CD4-positive, alpha-beta T cell treated with Interleukin-21 for 1 hour (primary cell): ENCODE results near the gene NDUFS7.

Experiments
- DNase-seq: peaks from one replicate; pipeline ENCODE4 v3.0.0-alpha.2; 2020

The NDUFS7 gene

DNA sequence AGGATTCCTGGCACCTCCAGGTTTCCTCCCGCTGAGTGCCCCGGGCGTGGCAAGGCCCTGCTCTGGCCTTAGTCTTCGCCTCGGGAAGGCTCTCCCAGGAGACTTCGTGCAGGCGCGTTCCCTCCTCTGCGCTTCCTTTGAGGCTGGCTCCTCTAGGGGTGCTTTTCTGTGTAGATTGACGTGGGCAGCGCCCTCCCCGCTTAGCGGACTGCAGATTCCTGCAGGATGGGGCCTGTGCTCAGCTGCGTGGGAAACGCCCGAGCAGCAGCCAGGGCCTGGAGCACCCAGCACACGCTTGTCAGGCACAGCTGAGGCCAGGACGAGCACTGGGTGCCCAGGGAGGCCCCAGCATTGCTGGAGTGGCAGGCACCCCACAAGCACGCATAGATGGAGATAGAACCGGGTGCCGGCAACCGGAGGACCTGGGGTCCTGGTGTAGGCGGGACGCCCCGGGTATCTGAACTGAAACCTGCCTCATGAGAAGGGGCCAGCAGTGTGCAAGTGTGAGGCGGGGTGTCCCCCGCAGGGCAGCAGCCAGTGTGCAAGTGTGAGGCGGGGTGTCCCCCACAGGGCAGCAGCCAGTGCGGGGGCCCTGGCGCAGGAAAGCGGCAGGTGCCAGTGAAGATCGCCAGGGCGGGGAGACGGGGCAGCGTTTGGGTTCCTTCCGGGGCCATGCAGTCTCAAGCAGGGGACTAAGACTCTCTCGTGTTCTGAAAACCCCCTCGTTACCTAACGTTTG is 3.4 kb downstream of the NDUFS7 start:
- no peak for DNase-seq

DNA sequence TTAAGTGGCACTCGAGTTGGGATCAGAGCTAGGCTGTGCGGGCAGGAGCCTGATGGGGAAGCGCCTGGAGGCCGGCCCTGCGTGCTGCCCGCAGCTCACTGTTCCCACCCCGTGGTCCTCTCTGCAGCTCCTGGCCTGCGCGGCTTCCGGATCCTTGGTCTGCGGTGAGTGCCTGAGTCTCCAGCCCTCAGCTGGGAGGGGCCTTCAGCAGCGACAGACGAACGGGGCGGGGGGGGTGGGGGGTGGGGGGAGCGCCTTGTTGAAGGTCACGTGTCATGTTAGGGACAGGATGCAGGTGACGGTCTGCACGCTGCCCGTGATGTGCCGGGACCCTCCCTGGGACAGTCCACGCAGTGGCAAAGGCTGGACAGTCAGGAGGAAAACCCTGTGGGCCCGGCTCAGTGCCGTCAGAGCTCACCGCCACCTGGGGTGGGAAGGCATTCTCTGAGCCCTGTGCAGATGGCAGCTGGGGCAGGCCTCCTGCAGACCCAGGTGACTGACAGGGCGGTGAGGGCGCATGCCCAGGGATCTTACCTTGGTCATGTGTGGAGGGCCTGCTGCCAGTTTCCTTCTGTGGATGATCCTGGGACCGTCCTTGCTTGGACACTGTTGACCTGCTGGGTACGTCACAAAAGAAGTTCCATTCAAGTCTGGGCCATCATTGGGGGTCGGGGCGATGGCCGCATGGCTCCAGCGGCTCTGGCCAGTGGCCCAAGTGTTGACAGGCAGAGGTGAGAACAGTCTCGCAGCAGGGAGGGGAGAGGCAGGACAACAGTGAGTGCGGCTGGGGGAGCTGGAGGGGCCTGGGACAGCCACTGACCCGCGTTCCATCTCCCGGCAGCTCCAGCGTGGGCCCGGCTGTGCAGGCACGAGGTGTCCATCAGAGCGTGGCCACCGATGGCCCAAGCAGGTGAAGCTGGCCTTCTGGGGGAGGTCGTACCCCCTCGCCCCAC is 4.3 kb downstream of the NDUFS7 start:
- no peak for DNase-seq

DNA sequence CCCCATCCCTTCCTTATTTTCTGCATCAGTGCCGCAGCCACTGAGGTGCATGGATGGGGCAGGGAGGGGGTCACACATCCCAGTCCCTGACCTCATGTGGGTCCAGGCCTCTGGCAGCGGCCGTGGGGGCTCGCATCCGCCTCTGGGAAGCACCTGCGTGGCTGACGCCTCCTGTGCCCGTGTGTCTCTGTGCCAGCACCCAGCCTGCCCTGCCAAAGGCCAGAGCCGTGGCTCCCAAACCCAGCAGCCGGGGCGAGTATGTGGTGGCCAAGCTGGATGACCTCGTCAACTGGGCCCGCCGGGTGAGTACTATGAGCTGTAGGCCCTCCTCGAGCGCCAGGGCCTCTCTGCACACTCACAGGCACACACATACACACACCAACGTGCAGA is 4.9 kb downstream of the NDUFS7 start:
- DNase-seq = no peak

DNA sequence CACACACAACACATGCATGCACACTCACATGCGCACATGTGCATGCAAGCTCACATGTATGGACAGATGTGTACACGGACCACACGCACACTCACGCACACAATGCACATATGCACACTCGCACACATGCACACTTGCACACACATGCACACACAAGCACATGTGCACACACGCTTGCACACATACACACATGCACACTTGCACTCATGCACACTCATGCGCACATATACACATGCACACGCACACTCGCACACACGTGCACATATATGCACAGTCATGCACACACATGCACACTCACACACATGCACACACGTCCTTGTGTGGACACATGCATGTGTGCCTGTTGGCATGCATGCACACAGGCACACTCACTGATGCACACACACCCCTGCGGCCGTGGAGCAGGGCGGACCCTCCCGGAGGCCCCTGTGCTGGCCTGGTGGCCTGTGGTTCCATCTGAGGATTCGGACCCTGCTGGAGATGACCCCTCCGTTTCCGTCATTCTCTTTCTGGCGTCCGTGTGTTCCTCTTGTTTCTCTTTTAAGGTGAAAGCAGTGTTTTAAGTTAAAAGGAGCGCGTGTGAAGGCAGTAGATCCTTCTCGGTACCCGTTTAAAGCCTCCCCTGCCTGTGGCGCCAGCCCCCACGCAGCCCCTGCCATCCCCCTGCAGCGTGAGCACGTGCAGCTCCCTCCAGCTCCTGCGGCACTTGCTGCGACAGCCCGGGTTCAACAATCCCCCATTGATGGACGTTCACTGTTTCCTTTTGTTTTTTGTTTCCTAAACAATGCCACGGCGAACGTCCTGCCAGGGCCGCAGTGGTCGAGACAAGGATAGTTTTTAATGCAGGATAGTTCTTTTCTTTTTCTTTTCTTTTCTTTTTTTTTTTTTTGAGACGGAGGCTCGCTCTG is 5.6 kb downstream of the NDUFS7 start:
- DNase-seq = no peak

DNA sequence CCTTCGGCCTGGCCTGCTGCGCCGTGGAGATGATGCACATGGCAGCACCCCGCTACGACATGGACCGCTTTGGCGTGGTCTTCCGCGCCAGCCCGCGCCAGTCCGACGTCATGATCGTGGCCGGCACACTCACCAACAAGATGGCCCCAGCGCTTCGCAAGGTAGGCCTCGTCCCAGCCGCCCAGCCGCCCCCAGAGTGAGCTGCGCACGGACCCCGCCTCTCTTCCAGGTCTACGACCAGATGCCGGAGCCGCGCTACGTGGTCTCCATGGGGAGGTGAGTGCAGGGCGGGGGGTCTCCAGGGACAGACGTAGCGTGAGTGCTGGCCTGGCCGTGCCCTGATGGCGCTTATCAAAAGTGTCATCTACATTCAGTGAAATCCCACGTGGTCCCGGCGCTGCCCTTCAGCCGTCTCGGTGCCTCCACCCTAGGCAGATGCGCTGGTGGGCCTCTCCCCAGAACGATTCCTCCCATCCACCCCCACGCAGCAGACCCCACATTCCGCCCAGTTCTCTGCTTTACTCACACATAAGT is 7.2 kb downstream of the NDUFS7 start:
- DNase-seq = no peak

DNA sequence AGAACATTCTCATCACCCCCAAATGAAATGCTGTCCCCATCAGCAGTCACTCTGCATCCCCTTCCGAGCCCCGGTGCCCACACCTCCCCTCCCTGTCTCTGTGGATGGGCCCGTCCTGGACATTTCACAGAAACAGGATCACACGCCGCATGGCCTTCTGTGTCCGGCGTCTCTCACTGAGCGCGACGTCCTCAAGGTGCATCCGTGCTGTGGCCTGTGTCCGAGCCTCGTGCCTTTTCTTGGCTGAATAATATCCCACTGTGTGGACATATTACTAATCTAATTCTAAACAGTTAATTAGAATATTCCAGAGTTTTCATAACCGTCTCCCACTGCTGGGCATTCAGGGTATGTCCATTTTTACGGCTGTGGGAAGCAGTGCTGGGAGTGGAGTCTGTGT is 8.7 kb downstream of the NDUFS7 start:
- no peak for DNase-seq

DNA sequence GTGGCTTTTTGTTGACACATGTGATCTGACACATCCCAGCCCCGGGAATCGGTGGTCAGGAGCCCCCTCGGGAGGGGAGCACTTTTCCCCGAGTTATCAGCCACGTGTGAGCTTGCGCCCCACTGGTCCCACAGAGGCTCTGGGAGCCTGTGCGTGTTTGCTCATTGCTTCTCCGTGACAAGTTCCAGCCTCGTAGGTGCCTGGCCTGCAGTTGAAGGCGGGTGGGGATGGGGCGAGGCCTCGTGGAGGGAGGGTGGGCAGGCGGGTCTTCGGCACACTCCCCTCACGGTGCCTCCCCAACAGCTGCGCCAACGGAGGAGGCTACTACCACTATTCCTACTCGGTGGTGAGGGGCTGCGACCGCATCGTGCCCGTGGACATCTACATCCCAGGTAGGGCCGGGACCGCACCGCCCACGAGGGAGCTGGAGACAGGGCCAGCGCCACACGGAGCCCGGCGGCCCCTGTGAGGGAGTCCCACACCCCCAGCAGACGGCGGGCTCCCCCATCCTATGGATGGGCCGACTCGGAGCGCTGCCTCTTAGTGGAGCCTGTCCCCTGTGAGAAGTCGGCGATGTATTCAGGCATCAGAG is 9.3 kb downstream of the NDUFS7 start:
- no peak for DNase-seq

DNA sequence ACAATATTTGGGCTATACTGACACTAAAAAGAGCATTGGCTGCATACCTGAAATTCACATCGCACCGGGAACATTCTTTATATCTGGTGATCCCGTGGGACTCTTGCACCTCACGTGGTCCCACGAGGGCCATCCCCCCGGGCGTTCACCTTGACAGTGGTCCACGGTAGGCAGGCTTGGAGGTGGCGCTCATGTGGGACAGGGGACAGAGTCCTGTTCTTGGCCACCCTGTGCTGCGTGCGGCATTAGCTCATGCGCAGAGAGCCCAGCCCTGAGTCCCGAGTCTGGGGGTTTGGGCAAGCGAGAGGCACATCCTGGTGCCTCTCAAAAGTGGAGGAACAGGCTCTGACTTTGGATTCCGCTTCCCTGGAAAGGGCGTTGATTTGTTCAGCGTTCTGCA is 10.1 kb downstream of the NDUFS7 start:
- DNase-seq = no peak

DNA sequence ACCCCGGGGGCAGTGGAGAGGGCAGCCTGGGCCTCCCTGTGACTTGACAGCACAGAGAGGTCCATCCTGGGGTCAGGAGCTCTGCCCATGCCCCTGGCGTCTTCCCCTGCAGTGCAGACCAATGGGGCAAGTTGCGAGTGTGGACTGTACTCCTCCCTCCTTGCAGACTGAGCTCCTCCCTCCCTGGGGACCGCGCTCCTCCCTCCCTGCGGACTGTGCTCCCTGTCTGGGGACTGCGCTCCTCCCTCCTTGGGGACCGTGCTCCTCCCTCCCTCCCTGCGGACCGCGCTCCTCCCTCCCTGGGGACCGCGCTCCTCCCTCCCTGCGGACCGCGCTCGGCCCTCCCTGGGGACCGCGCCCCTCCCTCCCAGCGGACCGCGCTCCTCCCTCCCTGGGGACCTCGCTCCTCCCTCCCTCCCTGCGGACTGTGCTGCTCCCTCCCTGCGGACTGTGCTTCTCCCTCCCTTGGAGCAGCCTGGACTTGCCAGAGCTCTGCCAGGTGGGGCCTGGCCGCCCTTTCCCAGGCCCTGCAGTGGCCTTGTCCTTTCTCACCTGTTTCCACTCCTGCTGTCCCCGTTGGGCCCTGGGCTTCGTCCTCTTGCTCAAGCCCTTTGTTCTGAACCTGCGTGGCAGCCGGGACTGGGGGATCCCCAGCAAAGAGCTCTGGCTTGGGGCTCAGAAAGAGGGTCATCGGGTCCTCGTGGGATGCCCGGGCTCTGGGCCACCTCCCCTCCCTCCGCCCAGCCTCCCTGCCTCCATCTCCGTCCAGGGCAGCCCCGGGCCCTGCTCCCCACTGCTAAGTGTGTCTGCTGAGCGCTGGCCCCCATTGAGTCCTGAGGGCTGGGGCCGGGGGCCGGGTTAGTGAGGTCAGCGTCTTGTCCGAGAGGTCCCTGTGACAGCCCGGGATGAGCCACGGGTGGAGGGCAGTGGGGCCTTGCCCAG is 10.8 kb downstream of the NDUFS7 start:
- no peak for DNase-seq

DNA sequence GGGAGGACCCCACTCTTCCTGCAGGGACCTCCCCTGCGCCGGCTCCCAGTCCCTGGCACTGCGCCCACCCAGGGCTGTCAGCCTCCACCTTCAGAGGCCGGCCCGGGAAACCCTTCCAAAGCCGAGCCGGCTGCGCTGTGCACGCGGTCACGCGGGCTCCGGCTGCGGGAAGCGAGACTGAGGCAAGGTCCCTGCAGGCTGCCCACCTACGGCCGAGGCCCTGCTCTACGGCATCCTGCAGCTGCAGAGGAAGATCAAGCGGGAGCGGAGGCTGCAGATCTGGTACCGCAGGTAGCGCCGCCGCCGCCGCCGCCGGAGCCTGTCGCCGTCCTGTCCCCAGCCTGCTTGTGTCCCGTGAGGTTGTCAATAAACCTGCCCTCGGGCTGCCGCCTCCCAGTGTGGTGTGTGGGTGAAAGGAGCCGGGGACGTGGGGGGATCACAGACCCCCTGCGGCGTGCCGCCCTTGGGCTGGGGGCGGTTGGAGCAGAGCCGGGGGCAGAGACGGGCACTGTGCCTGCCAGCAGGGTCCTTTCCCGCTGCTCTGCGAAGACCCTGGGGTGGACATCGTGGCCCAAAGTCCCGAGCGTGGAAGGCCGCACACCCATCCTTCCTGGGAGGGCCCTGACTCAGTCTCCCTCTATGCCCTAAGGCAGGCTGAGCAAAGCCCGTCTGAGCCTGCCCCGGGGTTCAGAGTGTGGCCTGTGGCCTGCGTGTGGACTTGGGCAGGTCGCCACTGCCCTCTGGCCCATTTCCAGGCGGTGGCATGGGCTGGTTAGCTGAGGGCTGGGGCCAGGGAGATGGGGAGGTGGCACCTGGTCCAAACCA is 11.7 kb downstream of the NDUFS7 start:
- no peak for DNase-seq

DNA sequence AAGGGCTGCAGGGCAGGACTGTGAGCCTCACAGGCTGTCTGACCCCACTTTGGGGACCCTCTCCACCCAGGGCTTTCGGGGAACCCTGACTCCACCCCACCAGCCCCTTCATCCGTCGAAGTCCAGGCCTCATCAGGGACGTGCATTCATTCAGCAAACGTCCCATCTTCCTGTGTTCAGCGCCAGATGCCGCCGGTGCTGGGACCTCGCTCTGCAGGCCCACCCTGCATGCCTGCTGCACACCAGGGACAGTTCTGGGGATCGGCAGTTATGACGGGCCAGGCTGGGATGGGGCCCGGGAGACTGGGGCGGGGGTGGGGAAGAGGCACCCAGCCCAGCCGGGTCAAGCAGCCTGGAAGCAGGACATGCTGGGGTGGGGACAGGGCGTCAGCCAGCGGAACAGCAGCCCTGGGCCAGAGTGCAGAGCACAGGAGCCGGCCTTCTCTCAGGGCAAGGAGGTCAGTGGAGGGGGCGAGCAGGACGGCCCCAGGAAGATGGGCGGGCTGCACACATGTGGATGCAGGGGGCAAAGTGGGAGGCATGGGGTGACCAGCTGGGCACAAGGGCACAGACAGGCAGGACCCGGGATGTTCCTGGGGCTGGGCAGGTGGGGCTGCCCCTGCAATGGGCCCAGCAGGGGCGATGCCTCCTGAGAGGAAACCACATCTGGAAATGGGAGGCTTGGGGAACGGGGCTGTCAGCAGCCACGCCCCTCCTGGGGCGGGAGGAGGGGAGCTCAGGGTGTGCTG is 12.5 kb downstream of the NDUFS7 start:
- DNase-seq = no peak

DNA sequence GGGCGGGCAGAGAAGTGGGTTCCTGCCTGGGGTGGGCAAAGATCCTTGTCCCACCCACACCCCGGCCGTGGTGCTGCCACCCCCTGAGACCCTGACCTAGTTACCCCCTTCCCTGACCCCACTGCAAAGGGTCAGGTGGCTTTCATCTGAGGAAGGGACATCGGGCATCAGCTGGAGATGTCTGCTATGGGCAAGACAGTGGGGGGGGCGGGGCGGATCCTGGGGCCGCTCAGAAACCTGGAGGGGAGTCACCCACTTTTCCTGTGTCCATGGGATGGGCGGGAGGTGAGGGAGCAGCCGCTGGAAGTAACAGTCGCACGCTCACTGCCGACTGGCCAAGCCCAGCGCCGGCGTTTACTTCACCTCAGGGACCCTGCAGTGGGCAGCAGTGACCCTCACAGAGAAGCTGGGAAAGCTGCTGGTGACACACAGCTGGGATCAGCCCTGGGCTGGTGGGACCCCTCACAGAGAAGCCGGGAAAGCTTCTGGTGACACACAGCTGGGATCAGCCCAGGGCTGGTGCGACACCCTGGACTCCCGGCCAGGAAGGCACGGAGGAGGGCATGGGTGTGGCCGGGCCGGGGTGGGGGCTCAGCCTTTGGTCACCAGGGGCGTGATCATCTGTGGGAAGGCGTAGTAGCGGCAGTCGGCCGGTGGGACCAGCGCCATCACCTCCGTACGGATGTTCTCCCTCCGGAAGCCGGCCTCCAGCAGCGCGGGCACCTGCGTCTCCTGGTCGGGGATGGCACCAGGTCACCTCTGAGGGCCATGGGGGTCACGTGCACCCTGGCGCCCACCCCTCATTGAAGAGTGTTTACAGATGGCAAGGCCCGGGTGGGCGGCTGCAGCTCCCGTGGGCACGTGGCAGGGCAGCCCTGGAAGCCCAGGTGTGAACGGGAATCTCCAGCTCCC is 13.3 kb downstream of the NDUFS7 start:
- DNase-seq = no peak

DNA sequence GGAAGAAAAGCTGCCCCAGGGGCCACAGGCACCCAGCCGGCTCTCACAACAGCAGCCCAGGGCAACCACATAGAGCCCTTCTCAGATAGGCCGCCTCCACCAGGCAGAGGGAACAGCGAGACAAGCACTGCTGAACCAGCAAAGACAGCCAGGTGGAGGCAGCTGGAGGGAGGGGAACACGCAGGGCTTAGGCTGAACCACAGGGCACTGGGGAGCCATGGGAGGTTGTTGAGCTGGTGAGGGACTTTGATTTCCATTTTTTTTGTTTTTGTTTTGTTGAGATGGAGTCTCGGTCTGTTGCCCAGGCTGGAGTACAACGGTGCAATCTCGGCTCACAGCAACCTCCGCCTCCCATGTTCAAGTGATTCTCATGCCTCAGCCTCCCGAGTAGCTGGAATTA is 14.1 kb downstream of the NDUFS7 start:
- no peak for DNase-seq

DNA sequence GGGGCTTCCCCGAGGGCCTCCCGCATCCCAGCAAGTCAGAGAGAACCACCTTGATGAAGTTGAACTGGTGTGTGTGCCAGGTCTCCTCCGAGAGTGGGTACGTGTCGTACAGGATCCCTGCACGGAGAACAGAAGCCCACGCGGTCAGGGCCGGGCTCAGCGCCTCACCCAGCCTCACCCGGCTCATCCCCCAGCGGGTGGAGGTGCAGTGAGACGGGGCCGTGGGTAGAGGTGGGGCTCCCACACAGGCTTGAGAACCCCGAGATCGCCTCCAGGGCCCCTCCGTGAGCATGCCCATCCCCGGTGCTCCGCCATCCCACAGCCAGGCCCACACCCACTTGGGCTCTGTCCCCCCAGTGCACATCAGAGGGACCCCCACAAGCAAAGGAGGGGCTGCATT is 15.4 kb downstream of the NDUFS7 start:
- DNase-seq = no peak

DNA sequence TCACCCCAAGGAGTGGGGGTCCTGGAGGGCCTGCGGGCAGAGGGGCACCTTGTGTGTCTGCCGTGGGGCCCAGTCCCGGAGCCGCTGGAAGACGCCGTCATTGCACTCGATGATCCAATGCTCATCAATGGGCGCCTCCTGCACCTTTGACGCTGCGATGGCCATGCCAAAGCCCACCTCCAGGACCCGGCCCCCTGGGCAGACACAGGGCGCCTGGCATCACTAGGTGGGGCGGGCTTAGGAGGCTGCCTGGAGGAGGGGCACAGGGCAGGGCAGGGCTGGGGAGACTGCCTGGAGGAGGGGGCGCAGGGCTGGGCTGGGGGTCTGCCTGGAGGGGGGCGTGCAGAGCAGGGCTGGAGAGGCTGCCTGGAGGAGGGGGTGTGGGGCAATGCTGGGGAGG is 16.0 kb downstream of the NDUFS7 start:
- DNase-seq = no peak

DNA sequence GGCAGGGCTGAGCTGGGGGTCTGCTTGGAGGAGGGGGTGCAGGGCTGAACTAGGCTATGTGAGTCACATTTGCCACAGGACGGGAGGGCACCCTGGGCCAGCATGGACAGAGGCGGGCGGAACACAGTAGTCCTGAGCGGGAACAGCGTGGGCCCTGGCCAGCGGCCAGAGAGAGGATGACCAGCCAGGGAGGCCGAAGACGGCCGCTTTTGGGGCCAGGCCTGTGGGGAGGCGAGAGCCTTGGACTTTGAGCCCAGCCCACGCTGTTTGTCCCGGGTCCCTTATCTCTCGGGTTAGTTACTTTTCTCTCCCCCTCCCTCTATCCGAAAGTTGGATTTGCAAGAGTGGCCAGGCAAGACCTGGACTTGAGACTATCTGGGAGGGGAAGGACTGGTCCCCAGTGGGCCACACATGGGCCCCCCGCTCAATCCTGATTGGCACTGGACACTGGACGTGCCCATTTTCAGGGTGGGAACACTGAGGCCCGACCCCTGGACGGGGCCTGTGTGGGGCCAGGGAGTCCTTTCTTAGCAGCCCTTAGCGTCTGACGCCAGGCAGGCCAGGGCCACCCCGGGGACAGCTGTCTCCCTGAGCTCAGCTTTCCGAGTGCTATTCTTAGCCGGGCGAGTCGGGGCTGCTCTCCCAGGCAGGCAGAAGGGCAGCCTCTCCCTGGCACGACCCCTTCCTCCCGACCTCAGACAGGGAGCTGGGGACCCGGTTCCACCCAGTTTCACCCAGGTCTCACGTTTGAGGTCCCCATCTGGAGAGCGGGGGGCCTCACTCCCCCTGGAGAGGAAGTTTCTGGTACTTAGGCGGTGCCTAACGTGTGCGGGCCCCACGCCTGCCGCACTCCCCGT is 16.8 kb downstream of the NDUFS7 start:
- no peak for DNase-seq

DNA sequence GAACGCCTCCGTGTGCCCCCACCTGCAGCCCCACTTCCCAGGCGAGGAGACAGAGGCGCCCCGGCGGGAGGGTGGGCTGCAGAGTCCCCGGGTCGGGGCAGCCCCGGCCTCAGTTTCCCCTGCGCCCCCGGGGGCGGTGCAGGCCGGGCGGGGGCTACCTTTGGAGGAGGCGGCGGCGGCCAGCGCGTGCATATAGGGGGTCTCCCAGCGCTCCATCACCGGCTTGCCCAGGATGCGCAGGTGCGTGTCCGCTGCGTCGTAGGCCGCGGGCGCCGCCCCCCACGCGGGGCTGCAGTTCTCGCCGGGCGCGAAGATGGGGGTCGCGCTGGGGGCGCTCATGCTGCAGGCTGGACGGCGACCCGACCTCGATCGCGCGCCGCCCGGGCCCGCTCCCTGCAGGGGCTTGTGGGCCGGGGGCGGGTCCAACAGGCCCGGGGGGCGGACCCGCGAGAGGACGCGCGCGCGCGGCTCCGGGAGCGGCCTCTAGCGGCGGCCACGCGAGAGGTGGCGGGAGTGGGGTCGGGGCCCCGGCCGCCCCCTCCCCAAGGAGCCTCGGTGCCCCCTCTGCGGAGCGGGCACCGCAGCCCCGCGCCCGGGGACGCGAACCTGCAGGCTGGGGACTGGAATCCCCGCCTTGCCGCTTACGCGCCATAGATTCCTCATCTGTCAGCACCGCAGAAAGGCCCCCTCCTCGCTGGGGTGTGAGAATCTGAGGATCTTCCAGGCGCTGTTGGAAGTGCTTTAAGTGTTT is 17.6 kb downstream of the NDUFS7 start, which contains the start of gene GAMT:
Gene GAMT (minus strand): TSS at position 405 of the 751 bp plus-strand sequence. CDS start 66 bp downstream, at position 339.
- peak; percentile 61 for DNase-seq
